OCI-LY7 (cell line): ENCODE results near the gene PDE9A.

ENCODE experiments used
- CTCF ChIP-seq: fragments of 200-600 bp; sonication (generic); conservative IDR thresholded peaks from 2 replicates; pipeline ENCODE4 v1.5.1; 2014; ENCODE audit warnings: mild to moderate bottlenecking, antibody characterized with exemption, low read length, moderate library complexity, mixed read lengths
- EZH2phosphoT487 ChIP-seq: fragments of 200-600 bp; sonication (generic); IDR thresholded peaks from 2 replicates; pipeline ENCODE4 v1.6.1; 2018; ENCODE audit warnings: low read depth, borderline replicate concordance, mild to moderate bottlenecking, mixed run types, antibody characterized with exemption, low read length, moderate library complexity, mixed read lengths

DNA sequence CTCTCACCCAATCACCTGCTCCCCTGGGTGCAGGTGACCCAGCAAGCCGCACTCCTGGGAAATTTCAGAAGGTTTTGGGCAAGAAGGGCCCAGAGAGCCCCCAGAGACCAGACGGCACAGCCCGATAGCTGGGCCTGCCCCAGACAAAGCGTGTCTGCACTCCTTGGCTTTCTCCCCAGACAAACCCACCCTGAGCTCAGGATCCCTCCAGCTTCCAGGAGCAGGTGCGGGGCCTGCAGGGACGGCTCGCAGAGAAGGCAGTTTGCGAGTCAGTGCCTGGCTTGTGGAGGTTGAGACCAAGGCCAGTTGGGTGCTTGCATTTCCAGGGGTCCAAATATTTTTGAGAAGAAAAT, 6.7 kb downstream of the PDE9A start:
- TF ChIP-seq CTCF (no peak), EZH2phosphoT487 (no peak)
